HG02885 (cell line): ENCODE data around the gene LMF2.
"Not testable (repeated sequence)": the region's sequence is repeated elsewhere in the genome, so short reads cannot be mapped to it uniquely, and the experiment has no call there.

Experiments
- ATAC-seq: cut with Tn5 transposase; IDR thresholded peaks from one replicate; pipeline ENCODE4 v1.9.1; 2021; ENCODE audit warnings: mild to moderate bottlenecking; ENCODE audit not compliant: unreplicated experiment, poor library complexity

LMF2 gene

DNA sequence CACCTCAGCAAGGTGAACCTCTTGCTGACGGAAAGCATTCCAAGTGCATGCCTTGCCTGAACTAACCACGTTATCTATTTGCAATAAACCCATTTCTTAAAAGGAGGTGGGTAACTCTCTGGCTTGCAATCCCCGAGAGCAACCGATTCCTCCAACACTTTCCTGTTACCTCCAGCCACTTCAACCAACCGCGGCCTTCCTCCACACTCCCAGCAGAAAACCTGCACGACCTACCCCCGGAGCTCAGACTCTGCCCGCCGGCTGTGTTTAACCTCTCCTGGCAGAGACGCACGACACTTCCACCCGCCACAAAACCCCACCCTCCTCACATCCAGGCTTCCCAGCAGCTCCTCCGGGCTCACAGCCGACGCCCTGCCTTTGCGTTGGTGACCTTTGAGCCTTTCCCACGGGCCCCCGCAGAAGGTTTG lies 17.2 kb upstream of the LMF2 start:
- ATAC-seq: no peak

GRCh38 chr22:50523806-50524675 lies 16.5 kb upstream of the LMF2 start:
- ATAC-seq: no peak

DNA sequence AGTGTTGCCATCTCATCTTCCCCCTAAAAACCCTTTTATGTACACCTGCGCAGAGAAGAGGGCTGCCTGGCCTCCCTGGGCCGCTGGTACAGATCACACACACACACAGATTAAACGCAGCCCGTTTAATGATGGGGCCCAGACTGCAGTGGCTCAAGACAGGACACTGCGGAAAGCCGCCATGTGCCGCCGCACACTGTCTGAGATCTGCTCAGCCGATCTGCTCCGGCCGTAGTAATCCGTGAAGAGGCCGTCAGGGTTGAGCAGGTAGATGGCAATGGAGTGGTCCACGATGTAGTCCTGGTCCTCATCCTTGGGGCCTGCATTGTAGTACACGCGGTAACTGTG lies 15.9 kb upstream of the LMF2 start:
- ATAC-seq: no peak

DNA sequence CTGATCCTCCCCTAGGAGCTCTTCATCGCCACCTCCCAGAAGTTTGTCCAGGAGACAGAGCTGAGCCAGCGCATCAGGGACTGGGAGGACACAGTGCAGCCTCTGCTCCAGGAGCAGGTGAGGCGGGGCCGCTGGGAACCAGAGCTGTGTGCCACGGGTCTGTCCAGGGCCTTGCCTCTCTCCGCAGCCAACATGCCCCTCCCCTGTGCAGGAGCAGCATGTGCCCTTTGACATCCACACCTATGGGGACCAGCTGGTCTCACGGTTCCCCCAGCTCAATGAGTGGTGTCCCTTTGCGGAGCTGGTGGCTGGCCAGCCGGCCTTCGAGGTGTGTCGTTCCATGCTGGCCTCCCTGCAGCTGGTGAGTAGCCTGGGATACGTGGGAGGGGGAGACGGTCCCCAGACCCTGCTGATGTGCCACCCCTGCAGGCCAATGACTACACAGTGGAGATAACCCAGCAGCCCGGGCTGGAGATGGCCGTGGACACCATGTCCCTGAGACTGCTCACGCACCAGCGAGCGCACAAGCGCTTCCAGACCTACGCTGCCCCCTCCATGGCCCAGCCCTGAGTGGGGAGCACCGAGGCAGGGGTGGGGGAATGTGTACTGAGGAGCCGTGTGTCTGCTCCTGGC lies 15.4 kb upstream of the LMF2 start:
- ATAC-seq: no peak

DNA sequence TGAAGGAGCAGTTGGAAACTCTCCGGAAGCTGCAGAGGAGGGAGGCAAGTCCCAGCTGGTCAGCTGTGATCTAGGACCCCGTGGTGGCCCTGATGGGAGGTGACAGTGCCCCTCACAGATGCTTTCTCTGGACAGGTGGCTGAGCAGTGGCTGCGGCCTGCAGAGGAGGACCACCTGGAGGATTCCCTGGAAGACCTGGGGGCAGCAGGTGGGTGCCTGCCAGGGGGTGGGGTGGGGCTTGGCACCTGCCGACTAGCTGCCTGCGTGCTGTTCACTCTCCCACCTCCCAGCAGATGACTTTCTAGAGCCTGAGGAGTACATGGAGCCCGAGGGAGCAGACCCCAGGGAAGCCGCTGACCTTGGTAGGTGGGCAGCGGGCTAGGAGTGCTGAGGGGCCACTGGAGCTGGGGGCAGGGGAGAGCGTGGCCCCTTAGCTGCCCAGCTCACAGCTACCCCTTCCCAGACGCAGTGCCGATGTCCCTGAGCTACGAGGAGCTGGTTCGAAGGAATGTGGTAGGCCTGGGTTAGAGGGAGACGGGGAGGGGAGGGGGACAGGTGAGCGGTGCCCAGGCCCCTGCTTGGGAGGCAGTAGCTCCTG lies 14.8 kb upstream of the LMF2 start:
- no peak for ATAC-seq

- no peak for ATAC-seq
Measured at GRCh38 chr22:50521710-50522109, 14.2 kb upstream of the LMF2 start.

DNA sequence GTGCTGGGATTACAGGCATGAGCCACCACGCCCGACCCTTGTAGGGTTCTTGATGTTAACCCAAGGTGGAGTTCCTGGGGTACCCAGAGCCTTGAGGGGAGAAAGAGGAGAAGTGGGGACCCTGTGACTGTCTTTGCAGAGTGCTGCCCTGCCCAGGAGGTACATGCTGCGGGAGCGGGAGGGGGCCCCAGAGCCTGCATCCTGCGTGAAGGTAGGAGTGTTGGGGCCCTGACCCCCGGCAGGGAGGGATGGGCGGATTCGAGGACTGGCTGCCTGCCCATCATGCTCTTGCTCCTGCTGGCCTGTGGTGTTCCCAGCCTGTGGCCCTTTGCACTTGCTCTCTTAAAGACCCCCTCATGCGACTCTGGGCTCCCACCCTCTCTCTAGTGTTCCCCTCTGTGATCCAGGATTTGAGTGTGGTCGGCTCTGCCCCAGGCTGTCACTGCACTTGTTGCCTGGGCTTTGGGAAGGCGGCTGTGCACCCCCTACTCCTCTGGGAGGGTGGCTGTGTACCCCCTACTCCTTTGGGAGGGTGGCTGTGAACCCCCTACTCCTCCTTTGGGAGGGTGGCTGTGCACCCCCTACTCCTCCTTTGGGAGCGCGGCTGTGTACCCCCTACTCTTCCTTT lies 13.4 kb upstream of the LMF2 start:
- ATAC-seq: no peak

- not testable (repeated sequence) for ATAC-seq
Measured at GRCh38 chr22:50520184-50520583, 12.7 kb upstream of the LMF2 start.

DNA sequence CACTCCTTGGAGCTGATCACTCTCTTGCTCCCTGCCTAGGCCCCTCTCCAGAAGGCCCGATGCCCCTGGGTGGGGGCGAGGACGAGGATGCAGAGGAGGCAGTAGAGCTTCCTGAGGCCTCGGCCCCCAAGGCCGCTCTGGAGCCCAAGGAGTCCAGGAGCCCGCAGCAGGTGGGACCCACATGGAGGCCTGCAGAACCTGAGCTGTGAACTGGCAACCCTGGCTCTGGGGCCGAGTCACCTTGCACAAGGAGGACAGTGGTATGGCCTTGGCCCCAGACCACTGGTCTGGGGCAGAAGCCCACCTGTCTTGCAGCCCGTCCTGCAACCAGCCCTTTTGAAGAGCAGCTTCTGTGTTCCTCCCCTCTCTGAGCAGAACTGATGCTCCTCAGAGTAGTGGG lies 11.6 kb upstream of the LMF2 start:
- ATAC-seq: no peak

- ATAC-seq: no peak
Measured at GRCh38 chr22:50518606-50519005, 11.1 kb upstream of the LMF2 start.

DNA sequence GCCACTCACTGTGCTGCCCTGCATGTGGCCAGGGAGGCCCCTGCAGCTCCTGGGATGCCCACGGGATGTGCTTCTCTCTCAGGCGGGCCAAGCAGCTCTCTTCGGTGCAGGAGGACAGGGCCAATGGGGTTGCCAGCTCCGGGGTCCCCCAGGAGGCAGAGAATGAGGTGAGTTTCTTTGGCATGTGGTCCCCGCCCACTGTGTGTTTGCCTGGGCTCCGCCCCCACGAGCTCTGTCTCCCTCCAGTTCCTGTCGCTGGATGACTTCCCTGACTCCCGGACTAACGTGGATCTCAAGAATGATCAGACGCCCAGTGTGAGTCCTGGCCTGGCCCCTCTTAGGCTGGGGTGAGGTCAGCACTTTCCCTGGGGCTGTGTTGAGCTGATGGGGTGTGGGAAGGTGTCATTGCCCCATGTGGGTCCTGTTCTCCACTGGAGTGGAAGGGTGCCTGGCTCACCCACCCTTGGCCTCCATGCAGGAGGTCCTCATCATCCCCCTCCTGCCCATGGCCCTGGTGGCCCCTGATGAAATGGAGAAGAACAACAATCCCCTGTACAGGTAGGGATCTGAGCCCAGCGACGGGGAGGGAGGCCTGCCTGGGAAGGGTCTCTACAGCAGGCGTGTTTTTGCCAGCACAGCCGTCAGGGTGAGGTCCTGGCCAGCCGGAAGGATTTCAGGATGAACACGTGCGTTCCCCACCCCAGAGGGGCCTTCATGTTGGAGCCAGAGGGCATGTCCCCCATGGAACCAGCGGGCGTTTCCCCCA lies 10.2 kb upstream of the LMF2 start:
- no peak for ATAC-seq

DNA sequence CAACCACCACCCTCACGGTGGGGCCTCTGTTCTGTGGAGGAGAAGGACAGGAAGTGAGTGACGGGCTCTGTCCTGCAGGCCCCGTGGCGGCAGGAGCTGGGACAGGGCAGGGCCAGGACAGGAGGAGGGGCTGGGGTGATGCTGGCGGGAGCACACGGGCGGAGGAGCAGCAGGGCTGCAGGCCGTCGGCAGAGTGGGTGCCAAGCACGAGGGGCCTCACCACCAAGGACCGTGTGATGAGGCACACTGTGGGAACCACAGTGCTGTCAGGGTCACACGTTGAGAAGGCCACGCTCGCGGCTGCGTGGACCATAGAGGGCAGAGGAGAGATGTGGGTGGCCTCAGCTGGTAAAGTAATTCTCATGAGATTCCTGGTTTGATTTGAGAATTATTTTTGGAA lies 9.4 kb upstream of the LMF2 start:
- ATAC-seq: no peak

GRCh38 chr22:50516068-50516467 lies 8.6 kb upstream of the LMF2 start:
- no peak for ATAC-seq

DNA sequence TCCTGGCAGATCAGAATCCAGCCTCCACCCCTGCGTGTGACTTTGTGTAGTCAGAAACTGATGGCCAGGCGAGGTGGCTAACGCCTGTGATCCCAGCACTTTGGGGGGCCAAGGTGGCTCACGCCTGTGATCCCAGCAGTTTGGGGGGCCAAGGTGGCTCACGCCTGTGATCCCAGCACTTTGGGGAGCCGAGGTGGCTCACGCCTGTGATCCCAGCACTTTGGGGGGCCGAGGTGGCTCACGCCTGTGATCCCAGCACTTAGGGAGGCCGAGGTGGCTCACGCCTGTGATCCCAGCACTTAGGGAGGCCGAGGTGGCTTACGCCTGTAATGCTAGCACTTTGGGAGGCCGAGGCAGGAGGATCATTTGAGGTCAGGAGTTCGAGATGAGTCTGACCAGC lies 5.7 kb upstream of the LMF2 start:
- no peak for ATAC-seq

- no peak for ATAC-seq
Measured at GRCh38 chr22:50508897-50509296, 1.4 kb upstream of the LMF2 start.

DNA sequence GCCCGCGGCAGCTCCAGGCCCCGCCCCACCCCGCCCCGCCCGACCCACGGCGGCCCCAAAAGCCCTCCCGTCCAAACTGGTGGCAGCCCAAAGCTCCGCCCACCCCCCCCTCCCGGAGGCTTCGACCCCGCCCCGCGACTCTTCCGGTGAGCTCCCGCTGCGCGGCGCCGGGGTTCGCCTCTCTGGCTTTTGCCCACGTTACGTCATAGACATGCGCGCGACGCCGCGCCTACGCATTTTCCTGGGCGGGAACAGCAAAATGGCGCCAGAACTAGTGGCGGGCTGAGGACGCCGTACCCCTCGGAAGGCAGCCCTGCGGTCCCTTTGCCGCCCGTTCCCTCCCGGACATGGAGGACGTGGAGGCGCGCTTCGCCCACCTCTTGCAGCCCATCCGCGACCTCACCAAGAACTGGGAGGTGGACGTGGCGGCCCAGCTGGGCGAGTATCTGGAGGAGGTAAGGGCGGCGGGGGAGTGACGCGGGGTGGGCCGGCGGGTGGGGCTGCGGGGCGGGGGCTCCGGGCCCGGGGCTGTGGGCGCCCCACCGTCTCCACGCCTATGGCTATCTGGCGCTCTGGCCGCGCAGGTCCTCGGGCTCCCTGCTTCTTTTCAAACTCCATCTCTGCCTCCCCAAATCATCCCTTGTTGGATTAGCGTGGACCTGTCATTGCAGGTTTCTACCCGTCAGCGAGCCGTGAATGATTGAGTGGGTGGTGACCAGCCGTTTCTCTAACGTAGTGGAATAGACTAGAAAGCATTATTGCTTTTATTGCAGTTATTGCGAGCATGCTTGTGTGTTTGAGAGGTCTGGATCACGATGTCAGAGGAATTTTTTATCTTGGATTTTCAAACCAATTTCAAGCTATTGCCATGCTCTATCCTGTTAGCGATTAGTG lies 736 bp upstream of the LMF2 start, which contains the start of gene NCAPH2:
Gene NCAPH2, plus strand, starts transcription at position 234 of the 894 bp plus-strand sequence. Its CDS starts 114 bp downstream, at position 348.
- peak; percentile 74 for ATAC-seq

- ATAC-seq: peak; percentile 1
Measured at GRCh38 chr22:50506611-50507420, 686 bp downstream of the LMF2 start.

DNA sequence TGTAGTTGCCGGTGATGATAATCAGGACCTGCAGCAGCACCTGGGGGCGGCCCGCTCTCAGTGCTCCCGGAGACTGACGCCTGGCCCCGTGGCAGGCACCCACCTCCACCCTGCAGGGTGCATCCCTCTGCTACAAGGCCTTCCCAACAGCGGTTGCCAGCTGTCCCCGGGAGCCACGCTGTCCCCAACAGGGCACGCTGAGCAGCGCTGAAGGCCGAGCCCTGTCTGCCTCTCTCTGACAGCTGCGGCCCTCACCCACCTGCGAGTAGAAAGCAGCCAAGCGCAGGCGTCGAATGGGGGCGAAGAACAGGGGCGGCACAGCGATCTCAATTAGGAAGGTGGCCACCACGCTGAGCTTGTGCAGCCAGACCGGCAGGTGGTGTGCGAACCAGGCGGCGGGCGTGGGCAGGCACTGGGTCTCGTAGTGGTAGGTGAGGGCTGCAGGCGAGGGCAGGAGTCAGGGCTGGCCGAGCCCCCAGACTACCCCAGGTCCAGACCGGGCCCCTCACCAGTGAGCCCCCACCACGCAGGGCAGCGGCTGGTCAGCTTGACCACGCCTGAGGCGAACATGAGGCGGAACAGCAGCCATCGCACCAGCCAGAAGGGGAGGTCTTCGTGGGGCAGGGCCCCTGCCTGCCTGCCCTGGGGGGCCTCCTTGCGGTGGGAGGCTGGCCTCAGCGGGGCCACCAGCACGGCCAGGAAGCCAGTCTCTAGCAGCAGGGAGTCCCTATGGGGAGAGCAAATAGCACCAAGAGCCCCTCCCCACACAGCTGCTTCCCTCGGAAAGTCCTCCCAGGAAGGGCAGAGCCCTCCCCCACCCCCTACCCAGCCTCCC lies 1.5 kb downstream of the LMF2 start:
- no peak for ATAC-seq
